Cardiac fibroblast (primary cell): ENCODE data around the gene KAZN.
A peak's percentile ranks its signal among the peaks of the same experiment; 100 is the strongest.

Experiments used
- DNase-seq, 2 donors: peaks; one replicate each; pipeline versions ENCODE4 v3.0.0 to v3.0.0-alpha.2; 2010; ENCODE audit warnings: low read depth in 2 of 2
- H3K4me3 ChIP-seq, 2 donors: replicated peaks in 1 of 2; 1 replicate in 1 of 2; 2 replicates in 1 of 2; pipeline ENCODE4 v1.5.1; 2011; ENCODE audit warnings: low read depth in 2 of 2, low read length in 2 of 2, mild to moderate bottlenecking in 2 of 2, moderate library complexity in 1 of 2
- TF ChIP-seq, protein P1 (sequence below): IDR thresholded peaks from one replicate; pipeline ENCODE4 v1.5.1; 2011; ENCODE audit warnings: low read depth, mild to moderate bottlenecking, low read length, inconsistent platforms

Gene KAZN

DNA sequence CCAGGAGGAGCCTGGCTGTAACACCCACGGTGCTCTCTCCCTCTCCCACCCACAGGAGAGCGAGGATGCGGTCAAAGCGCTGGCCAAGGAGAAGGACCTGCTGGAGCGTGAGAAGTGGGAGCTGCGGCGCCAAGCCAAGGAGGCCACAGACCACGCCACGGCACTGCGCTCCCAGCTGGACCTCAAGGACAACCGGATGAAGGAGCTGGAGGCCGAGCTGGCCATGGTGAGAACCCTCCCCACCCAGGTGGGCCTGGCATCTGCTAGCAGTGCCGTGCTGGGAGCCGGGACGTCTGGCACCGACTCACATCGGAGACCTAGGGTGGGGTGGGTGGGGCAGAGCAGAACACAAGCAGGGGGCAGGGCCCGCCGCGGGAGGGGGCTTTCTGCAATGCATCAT lies 445.4 kb downstream of the KAZN start:
- no peak overlapping the region for H3K4me3 ChIP-seq
- DNase-seq: no peak
- TF ChIP-seq, protein P1, sequence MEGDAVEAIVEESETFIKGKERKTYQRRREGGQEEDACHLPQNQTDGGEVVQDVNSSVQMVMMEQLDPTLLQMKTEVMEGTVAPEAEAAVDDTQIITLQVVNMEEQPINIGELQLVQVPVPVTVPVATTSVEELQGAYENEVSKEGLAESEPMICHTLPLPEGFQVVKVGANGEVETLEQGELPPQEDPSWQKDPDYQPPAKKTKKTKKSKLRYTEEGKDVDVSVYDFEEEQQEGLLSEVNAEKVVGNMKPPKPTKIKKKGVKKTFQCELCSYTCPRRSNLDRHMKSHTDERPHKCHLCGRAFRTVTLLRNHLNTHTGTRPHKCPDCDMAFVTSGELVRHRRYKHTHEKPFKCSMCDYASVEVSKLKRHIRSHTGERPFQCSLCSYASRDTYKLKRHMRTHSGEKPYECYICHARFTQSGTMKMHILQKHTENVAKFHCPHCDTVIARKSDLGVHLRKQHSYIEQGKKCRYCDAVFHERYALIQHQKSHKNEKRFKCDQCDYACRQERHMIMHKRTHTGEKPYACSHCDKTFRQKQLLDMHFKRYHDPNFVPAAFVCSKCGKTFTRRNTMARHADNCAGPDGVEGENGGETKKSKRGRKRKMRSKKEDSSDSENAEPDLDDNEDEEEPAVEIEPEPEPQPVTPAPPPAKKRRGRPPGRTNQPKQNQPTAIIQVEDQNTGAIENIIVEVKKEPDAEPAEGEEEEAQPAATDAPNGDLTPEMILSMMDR: no peak

DNA sequence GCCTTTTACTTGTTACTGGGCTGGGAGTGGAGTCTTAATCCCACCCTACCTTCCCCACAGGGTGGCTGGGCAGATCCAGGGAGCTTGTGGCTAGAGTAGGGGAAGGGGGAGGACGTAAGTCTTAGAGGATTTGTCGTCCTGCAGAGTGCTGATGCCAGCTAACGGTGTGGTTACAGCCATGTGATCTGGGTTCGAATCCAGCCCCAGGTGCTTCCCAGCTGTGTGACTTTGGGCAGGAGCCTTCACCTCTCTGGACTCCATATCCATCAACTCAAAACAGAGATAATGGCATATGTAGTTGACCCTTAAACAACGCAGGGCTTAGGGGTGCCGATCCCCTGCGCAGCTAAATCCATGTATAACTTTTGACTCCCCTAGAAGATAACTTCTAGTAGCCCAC lies 446.6 kb downstream of the KAZN start:
- no peak for DNase-seq
- TF ChIP-seq, protein P1: no peak
- H3K4me3 ChIP-seq: no peak overlapping the region

DNA sequence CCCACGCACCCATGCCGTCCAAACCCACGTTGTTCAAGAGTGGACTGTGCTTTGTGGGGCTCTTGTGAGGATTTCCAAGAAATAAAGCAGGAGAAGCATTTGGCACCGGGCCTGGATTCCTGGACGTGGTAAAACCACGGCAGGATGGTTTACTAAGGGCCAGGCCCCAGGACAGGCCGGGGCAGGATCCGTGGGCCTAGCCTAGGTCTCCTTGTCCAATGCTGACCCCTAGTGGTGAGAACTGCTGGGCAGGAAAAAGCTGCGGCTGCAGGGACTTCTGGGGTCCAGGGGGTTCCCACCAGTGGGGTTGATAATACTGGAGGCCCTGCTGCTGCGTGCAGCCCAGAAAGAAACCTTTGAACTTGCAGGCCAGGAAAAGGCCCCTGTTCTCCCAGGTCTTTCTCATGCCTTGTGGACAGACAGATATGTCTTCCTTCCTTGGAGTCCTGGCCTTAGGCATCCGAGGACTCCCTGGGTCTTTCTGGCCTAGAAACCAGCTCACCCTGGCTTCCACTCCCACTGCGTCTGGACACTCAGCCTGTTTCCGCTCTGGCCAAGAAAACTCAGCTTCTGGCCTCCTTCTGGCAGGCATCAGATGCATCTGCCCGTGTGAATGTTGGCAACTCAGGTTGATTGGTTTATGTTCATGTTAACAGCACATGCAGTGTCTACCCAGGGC lies 448.1 kb downstream of the KAZN start:
- H3K4me3 ChIP-seq: no peak overlapping the region
- TF ChIP-seq, protein P1: peak; percentile 91
- DNase-seq: peak; percentile 70 to 88

DNA sequence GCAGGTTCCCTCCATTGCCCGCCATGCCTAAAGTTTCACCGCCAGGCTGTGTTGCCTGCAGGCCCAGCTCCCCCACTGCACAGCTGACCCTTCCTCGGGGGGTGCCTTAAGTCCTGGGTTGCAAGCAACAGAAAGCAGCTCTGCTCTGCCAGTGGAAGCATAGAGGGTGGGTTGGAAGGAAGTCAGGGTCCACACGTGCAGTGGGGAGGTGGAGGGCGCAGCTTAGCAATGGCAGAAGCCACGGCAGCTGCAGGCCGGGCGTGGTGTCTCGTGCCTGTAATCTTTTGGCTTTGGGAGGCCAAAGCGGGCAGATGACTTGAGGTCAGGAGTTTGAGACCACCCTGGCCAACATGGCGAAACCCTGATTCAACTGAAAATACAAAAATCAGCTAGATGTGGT lies 448.8 kb downstream of the KAZN start:
- TF ChIP-seq, protein P1: no peak
- no peak overlapping the region for H3K4me3 ChIP-seq
- DNase-seq: no peak

DNA sequence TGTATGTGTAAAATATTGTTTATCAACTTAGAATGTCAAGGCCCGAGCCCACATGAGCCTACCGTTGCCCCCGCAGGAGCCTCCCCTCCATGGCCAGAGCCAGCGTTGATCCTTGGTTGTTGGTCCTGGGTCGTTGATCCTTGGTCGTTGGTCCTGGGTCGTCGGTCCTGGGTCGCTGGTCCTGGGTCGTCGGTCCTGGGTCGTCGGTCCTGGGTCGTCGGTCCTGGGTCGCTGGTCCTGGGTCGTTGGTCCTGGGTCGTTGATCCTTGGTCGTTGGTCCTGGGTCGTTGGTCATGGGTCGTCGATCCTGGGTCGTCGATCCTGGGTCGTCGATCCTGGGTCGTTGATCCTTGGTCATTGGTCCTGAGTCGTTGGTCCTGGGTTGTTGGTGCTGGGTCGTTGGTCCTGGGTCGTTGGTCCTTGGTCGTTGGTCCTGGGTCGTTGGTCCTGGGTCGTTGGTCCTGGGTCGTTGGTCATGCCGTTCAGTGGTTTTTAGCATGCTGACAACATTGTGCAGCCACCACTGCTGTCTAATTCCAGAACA lies 450.0 kb downstream of the KAZN start:
- TF ChIP-seq, protein P1: no peak
- no peak for DNase-seq
- H3K4me3 ChIP-seq: no peak overlapping the region

DNA sequence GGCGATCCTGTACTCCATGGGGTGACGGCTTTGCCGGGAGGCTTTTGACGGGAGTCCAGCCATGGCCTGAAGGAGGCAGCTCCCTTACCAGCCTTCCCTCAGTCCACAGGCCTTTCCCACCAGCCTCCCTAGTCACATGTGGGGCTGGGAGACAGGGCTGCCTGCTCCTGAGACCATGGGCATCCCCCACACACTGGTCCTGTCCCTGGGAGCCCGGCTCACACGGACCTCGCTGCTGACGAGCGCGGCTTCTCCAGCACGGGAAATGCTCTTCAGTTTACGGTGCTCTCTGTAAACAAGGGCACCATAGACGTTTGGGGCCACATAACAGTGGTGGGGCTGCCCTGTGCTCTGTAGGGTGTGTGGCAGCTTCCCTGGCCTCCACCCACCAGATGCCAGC lies 450.6 kb downstream of the KAZN start:
- H3K4me3 ChIP-seq: no peak overlapping the region
- TF ChIP-seq, protein P1: no peak
- no peak for DNase-seq
